GM12878 (cell line): ENCODE data around the gene PRDM16. TPM values are rescaled to one million over a fixed set of nuclear protein-coding genes. Genes with fewer than 3 reads are reported as not detected.

Experiments used
- ATAC-seq: fragments of 200-7000 bp; cut with Tn5 transposase; 3 replicates; pipeline ENCODE4 v1.9.1; 2020; ENCODE audit warnings: mild to moderate bottlenecking, moderate library complexity
- BruUV-seq: library from RNA; stranded (reverse); fragments of 400-500 nt; replicated peaks from 2 replicates; lab custom pipeline; 2021; lab: Mats Ljungman, UMichigan
- CTCF ChIA-PET: fragments of 300-600 bp; sonication (Branson Sonifier 250); formaldehyde crosslinking; extraction: SDS; loops from one replicate; lab custom pipeline; 2021; ENCODE audit warnings: inconsistent platforms; lab: Yijun Ruan, JAX
- POLR2A ChIA-PET: fragments of 350-600 bp; formaldehyde crosslinking; extraction: SDS; loops from one replicate; lab custom pipeline; 2021; ENCODE audit warnings: inconsistent platforms; lab: Charles Lee
- RAD21 ChIA-PET: fragments of 300-600 bp; sonication (Branson Sonifier 250); formaldehyde crosslinking; loops from one replicate; lab custom pipeline; 2023; ENCODE audit warnings: antibody characterized with exemption; ENCODE audit not compliant: unreplicated experiment; lab: Charles Lee
- SMC1A ChIA-PET: fragments of 300-600 bp; sonication (Branson Sonifier 250); formaldehyde crosslinking; loops from one replicate; lab custom pipeline; 2023; ENCODE audit not compliant: unreplicated experiment, uncharacterized antibody; lab: Charles Lee
- DNase-seq: peaks from one replicate; pipeline ENCODE4 v3.0.0-alpha.2; 2011; ENCODE audit warnings: low read depth, low spot score
- FAIRE-seq: peaks from 3 replicates; lab custom pipeline; 2011; peaks lifted over from hg19 to GRCh38; lab: Jason Lieb, UNC
- H2AFZ ChIP-seq: 2 replicates; pipeline ENCODE4 v1.6.0; 2011; ENCODE audit warnings: low read depth, low read length, control low read depth; ENCODE audit not compliant: control insufficient read depth
- H3K27ac ChIP-seq: 2 replicates; pipeline ENCODE4 v1.5.1; 2011; ENCODE audit warnings: control low read depth; ENCODE audit not compliant: control insufficient read depth, insufficient read depth
- H3K27me3 ChIP-seq, 2 experiments: replicated peaks in 1 of 2; 2 replicates each; pipeline versions ENCODE4 v1.6.0 to v1.6.1; 2011; ENCODE audit warnings: low read length in 1 of 2; ENCODE audit not compliant: control insufficient read depth in 2 of 2, insufficient read depth in 2 of 2
- H3K36me3 ChIP-seq, 2 experiments: 2 replicates each; pipeline ENCODE4 v1.5.1; 2011; ENCODE audit warnings: low read length in 1 of 2; ENCODE audit not compliant: control insufficient read depth in 2 of 2, insufficient read depth in 2 of 2
- H3K4me1 ChIP-seq: 2 replicates; pipeline ENCODE4 v1.6.1; 2011; ENCODE audit warnings: mild to moderate bottlenecking, low read length, moderate library complexity, mixed read lengths; ENCODE audit not compliant: control insufficient read depth, insufficient read depth
- H3K4me2 ChIP-seq: 2 replicates; pipeline ENCODE4 v1.6.0; 2011; ENCODE audit warnings: control low read depth; ENCODE audit not compliant: control insufficient read depth, insufficient read depth
- H3K4me3 ChIP-seq: fragments of 200-600 bp; sonication (generic); 2 replicates; pipeline ENCODE4 v1.5.1; 2016
- H3K79me2 ChIP-seq: 2 replicates; pipeline ENCODE4 v1.6.0; 2011; ENCODE audit warnings: low read length; ENCODE audit not compliant: control insufficient read depth, insufficient read depth
- H3K9ac ChIP-seq: 2 replicates; pipeline ENCODE4 v1.8.0; 2011; ENCODE audit warnings: low read length, control low read depth, mixed read lengths; ENCODE audit not compliant: control insufficient read depth, insufficient read depth
- H3K9me3 ChIP-seq: replicated peaks from 3 replicates; pipeline ENCODE4 v1.5.1; 2011; ENCODE audit warnings: mild to moderate bottlenecking, low read length; ENCODE audit not compliant: control insufficient read depth, insufficient read depth
- H4K20me1 ChIP-seq: 2 replicates; pipeline ENCODE4 v1.6.0; 2011; ENCODE audit not compliant: control insufficient read depth, insufficient read depth
- BRCA1 ChIP-seq: IDR thresholded peaks from 2 replicates; pipeline ENCODE4 v1.6.1; 2011; ENCODE audit warnings: low read depth, low read length, improper control_type of control experiment
- GATAD2B ChIP-seq: fragments of 450-650 bp; conservative IDR thresholded peaks from 2 replicates; pipeline ENCODE4 v1.6.1; 2017; ENCODE audit warnings: low read depth, mild to moderate bottlenecking, moderate library complexity
- IRF4 ChIP-seq: IDR thresholded peaks from 2 replicates; pipeline ENCODE4 v1.6.1; 2011; ENCODE audit warnings: low read depth, low read length
- KDM1A ChIP-seq: fragments of 200-600 bp; sonication (generic); IDR thresholded peaks from 2 replicates; pipeline ENCODE4 v1.6.1; 2016; ENCODE audit warnings: borderline replicate concordance
- POLR2A ChIP-seq: IDR thresholded peaks from 2 replicates; pipeline ENCODE4 v1.6.1; 2011; ENCODE audit warnings: low read depth, mild to moderate bottlenecking, low read length
- POLR2AphosphoS5 ChIP-seq: IDR thresholded peaks from 2 replicates; pipeline ENCODE4 v1.6.1; 2011; ENCODE audit warnings: mild to moderate bottlenecking, low read length, inconsistent platforms
- RBBP5 ChIP-seq: fragments of 200-600 bp; sonication (generic); conservative IDR thresholded peaks from 2 replicates; pipeline ENCODE4 v1.6.1; 2016
- RUNX3 ChIP-seq: IDR thresholded peaks from 2 replicates; pipeline ENCODE4 v1.6.1; 2012; ENCODE audit warnings: low read length, inconsistent platforms
- ZNF217 ChIP-seq: fragments of 450-650 bp; IDR thresholded peaks from 2 replicates; pipeline ENCODE4 v1.6.1; 2017; ENCODE audit warnings: antibody characterized with exemption, mild to moderate bottlenecking
- WGBS: methylation state at CpG from one replicate; pipeline ENCODE4 v1.1.6; 2016; ENCODE audit warnings: low lambda C conversion rate; ENCODE audit not compliant: insufficient replicate concordance, insufficient coverage; ENCODE audit errors: missing lambda C conversion rate; 5-methylcytosine and 5-hydroxymethylcytosine counted together
- in situ Hi-C: fragments of 300-500 bp; cut with MboI; formaldehyde crosslinking; loops from 9 replicates; pipeline ENCODE4 v1.14.3; 2018; ENCODE audit warnings: mixed read lengths
- intact Hi-C: fragments of 100-400 bp; cut with micrococcal nuclease; formaldehyde crosslinking; loops from one replicate; pipeline ENCODE4 v1.14.2; 2022; ENCODE audit not compliant: unreplicated experiment
- polyA plus RNA-seq, 11 experiments: library from polyadenylated mRNA; depleted of rRNA in 4 of 11; unstranded in 6 of 11; stranded (reverse) in 5 of 11; fragments of >200 nt; fragmentation: Nextera tagmentation in 4 of 11; fragmentation: Illumina TruSeq in 1 of 11; extraction: Ambion mirVana in 4 of 11; extraction: Trizol in 1 of 11; gene quantifications; 1 replicate in 1 of 11; 2 replicates in 10 of 11; pipeline versions ENCODE4 v1.2.1 to v1.2.3, GENCODE V29; 2011 to 2016; ENCODE audit warnings: inconsistent platforms in 2 of 11, missing spikeins in 2 of 11, low read depth in 1 of 11
- total RNA-seq, 4 experiments: library from RNA; depleted of rRNA in 3 of 4; stranded (reverse); fragments of >200 nt in 3 of 4; fragmentation: Illumina TruSeq in 1 of 4; extraction: Trizol in 1 of 4; gene quantifications; 2 replicates each; pipeline versions ENCODE4 v1.2.1 to v1.2.3, GENCODE V29; 2013 to 2021
- TF ChIP-seq, protein P1 (sequence below): fragments of 450-650 bp; IDR thresholded peaks from 2 replicates; pipeline ENCODE4 v1.6.1; 2016; ENCODE audit warnings: mild to moderate bottlenecking
- TF ChIP-seq, protein P2 (sequence below): fragments of 450-650 bp; IDR thresholded peaks from 2 replicates; pipeline ENCODE4 v1.6.1; 2016; ENCODE audit warnings: mild to moderate bottlenecking, moderate library complexity, borderline replicate concordance

Gene PRDM16
- total and polyA plus RNA-seq, 10 of the 15 experiments (the other 5 are each of a cell fraction or from before 2014, with no cell fraction given) = 0.03 TPM; not detected in 9

DNA sequence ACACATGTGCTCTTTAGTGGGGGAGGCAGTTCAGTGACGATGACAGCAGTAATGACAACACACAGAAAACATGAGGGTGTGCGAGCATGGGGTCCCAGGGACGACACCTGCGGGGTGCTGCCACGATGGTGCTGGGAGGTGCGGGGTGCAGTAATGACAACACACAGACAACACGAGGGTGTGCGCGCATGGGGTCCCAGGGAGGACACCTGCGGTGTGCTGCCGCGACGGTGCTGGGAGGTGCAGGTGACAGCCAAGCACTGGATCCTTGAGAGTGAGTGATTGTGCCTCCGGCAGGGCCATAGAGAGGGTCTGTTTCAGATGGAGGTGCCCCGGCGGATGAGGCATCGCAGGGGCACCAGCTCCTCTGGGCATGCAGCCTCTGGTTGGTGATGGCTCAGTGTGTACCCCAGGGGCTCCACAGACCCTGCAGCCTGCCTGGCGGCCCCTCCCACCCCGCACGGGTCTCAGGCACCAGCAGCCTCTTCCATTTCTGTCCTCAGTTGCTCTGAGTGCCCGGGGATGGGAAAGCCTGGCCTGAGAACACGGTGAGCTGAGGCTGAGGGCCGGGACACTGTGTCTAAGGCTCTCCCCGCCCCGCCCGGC lies 193.8 kb downstream of the PRDM16 start (continued):
- TF ChIP-seq, protein P1, sequence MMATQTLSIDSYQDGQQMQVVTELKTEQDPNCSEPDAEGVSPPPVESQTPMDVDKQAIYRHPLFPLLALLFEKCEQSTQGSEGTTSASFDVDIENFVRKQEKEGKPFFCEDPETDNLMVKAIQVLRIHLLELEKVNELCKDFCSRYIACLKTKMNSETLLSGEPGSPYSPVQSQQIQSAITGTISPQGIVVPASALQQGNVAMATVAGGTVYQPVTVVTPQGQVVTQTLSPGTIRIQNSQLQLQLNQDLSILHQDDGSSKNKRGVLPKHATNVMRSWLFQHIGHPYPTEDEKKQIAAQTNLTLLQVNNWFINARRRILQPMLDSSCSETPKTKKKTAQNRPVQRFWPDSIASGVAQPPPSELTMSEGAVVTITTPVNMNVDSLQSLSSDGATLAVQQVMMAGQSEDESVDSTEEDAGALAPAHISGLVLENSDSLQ = no peak
- TF ChIP-seq POLR2AphosphoS5 = no peak
- TF ChIP-seq BRCA1 = no peak
- TF ChIP-seq, all 136 proteins: peak for 0

DNA sequence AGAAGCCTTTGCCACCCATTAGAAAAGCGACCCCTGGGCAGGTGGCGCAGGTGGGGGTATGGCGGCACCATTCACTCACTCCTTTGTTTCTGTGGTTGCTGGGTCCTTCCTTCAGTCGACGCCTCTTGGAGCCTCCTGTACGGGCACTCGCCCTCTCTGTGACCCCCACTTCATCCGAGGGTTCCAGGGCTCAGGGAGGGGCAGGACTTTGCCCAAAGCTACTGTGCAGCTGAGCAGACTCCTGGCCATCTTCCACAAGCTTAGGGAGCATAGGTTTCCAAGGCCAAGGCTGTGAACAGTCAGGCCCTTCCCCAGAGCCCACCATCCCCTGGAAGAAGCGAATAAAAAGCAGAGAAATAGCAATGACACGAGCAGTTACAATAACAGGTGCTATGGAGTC lies 194.8 kb downstream of the PRDM16 start:
- Histone ChIP-seq H3K9ac (no peak overlapping the region), H3K9me3 (no peaks in the 10 kb centered on the region; the same call in 2 of the 3 replicates), H3K4me3 (no peak overlapping the region), H3K4me2 (no peak overlapping the region), H3K27me3 (no peaks in the 10 kb centered on the region)
- ChIA-PET CTCF (no interaction called here), RAD21 (no interaction called here), POLR2A (no interaction called here)
- intact Hi-C loops = no loop called here
- 35% methylated on average over 8 of the region's 10 CpGs for WGBS
- BruUV-seq = no TSS peak
- ATAC-seq = no peak
- TF ChIP-seq RBBP5 = no peak
- no peak for TF ChIP-seq RUNX3
- no peak for TF ChIP-seq ZNF217
- no peak for TF ChIP-seq POLR2A
- no peak for TF ChIP-seq IRF4
- no peak for TF ChIP-seq GATAD2B
- TF ChIP-seq, protein P2, sequence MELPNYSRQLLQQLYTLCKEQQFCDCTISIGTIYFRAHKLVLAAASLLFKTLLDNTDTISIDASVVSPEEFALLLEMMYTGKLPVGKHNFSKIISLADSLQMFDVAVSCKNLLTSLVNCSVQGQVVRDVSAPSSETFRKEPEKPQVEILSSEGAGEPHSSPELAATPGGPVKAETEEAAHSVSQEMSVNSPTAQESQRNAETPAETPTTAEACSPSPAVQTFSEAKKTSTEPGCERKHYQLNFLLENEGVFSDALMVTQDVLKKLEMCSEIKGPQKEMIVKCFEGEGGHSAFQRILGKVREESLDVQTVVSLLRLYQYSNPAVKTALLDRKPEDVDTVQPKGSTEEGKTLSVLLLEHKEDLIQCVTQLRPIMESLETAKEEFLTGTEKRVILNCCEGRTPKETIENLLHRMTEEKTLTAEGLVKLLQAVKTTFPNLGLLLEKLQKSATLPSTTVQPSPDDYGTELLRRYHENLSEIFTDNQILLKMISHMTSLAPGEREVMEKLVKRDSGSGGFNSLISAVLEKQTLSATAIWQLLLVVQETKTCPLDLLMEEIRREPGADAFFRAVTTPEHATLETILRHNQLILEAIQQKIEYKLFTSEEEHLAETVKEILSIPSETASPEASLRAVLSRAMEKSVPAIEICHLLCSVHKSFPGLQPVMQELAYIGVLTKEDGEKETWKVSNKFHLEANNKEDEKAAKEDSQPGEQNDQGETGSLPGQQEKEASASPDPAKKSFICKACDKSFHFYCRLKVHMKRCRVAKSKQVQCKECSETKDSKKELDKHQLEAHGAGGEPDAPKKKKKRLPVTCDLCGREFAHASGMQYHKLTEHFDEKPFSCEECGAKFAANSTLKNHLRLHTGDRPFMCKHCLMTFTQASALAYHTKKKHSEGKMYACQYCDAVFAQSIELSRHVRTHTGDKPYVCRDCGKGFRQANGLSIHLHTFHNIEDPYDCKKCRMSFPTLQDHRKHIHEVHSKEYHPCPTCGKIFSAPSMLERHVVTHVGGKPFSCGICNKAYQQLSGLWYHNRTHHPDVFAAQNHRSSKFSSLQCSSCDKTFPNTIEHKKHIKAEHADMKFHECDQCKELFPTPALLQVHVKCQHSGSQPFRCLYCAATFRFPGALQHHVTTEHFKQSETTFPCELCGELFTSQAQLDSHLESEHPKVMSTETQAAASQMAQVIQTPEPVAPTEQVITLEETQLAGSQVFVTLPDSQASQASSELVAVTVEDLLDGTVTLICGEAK = no peak
- no peak for TF ChIP-seq KDM1A
- TF ChIP-seq, all 136 proteins: peak for 0
- Histone ChIP-seq H2AFZ (no peak overlapping the region), H4K20me1 (no peaks in the 10 kb centered on the region), H3K36me3 (no peaks in the 10 kb centered on the region), H3K27ac (no peak overlapping the region), H3K79me2 (no peaks in the 10 kb centered on the region), H3K4me1 (no peaks in the 10 kb centered on the region)
- in situ Hi-C loops = no loop called here
- DNase-seq = no peak
- SMC1A ChIA-PET = no interaction called here
- FAIRE-seq = no peak
